IMR-90 (cell line): ENCODE measurements around the gene CTBP1.

ENCODE experiments used
- CEBPB ChIP-seq: IDR thresholded peaks from 2 replicates; pipeline ENCODE4 v1.6.1; 2012; ENCODE audit warnings: low read depth, low read length, improper control_type of control experiment
- CTCF ChIP-seq: conservative IDR thresholded peaks from 2 replicates; pipeline ENCODE4 v1.5.1; 2012; ENCODE audit warnings: mild to moderate bottlenecking, low read depth, low read length, improper control_type of control experiment
- MAFK ChIP-seq: IDR thresholded peaks from 2 replicates; pipeline ENCODE4 v1.6.1; 2012; ENCODE audit warnings: low read depth, low read length, improper control_type of control experiment
- POLR2A ChIP-seq: IDR thresholded peaks from 2 replicates; pipeline ENCODE4 v1.6.1; 2012; ENCODE audit warnings: mild to moderate bottlenecking, low read depth, low read length
- RCOR1 ChIP-seq: IDR thresholded peaks from 2 replicates; pipeline ENCODE4 v1.6.1; 2012; ENCODE audit warnings: mild to moderate bottlenecking, low read length, improper control_type of control experiment; ENCODE audit not compliant: insufficient replicate concordance

GRCh38 chr4:1210971-1211370 is 38.0 kb downstream of the CTBP1 start:
- TF ChIP-seq POLR2A = no peak
- no peak for TF ChIP-seq CTCF
- TF ChIP-seq MAFK = no peak
- no peak for TF ChIP-seq CEBPB
- TF ChIP-seq RCOR1 = no peak
